Colonic mucosa (tissue), 4 donors: Measurements from ENCODE around the gene EDC3. TPM values are rescaled to one million over a fixed set of nuclear protein-coding genes. Genes with fewer than 3 reads are reported as not detected.

Experiments
- DNase-seq: peaks from one replicate; pipeline ENCODE4 v3.0.0-alpha.2; 2020
- H3K27ac ChIP-seq: fragments of 200-600 bp; one replicate; pipeline ENCODE4 v1.8.0; 2021
- H3K27me3 ChIP-seq: fragments of 200-600 bp; one replicate; pipeline ENCODE4 v1.8.0; 2021
- H3K36me3 ChIP-seq: fragments of 200-600 bp; one replicate; pipeline ENCODE4 v1.8.0; 2021
- H3K4me1 ChIP-seq: fragments of 200-600 bp; one replicate; pipeline ENCODE4 v1.8.0; 2021; ENCODE audit warnings: mild to moderate bottlenecking
- H3K4me3 ChIP-seq: fragments of 200-600 bp; one replicate; pipeline ENCODE4 v1.8.0; 2021
- H3K9ac ChIP-seq, 2 donors: one replicate each; pipeline ENCODE4 v1.7.0; 2013; ENCODE audit warnings: control low read depth in 2 of 2, low read depth in 2 of 2, low read length in 2 of 2
- H3K9me3 ChIP-seq: fragments of 200-600 bp; one replicate; pipeline ENCODE4 v1.8.0; 2021
- intact Hi-C: fragments of 100-400 bp; cut with DNase I; formaldehyde crosslinking; loops from one replicate; pipeline ENCODE4 v1.14.1; 2022
- total RNA-seq, 2 donors: library from RNA; stranded (reverse); fragmentation: NEBNext Ultra II Directional in 1 of 2; extraction: Animal tissue kit (Norgen Biotek cat#: 25700) in 1 of 2; gene quantifications; one replicate each; pipeline ENCODE4 v1.2.1, GENCODE V29; 2021
- TF ChIP-seq, protein P1 (sequence below): fragments of 200-600 bp; IDR thresholded peaks from one replicate; pipeline ENCODE4 v1.8.0; 2022; ENCODE audit warnings: antibody characterized with exemption, mild to moderate bottlenecking
- donor health status: healthy.
- donor health status: DM: no; HTN: no; CAD: no.
- donor health status: DM: no; HTN: no; CAD: no.

Gene EDC3
- total RNA-seq, 2 donors from 2014 or later, result 21.3 to 32.7 TPM

DNA sequence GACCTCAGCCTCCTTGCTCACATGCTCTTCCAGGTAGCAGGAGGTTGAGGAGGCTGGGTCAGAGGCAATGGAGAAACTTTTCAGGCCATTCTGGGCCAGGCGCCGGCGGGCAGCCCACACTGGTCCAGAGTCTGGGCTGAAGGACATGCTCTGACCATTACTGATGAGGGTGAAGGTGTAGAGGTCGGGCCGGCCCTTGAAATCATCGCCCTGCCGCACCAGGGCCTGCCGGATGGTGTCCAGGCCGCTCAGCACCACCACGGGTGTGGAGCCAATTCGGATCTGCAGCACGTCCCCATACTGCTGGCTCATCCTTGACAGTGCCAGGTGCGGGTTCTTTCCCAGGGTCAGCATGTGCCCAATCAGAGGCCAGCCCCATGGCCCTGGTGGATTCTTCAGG lies 26.8 kb upstream of the EDC3 start:
- H3K9ac ChIP-seq, result no peak overlapping the region

DNA sequence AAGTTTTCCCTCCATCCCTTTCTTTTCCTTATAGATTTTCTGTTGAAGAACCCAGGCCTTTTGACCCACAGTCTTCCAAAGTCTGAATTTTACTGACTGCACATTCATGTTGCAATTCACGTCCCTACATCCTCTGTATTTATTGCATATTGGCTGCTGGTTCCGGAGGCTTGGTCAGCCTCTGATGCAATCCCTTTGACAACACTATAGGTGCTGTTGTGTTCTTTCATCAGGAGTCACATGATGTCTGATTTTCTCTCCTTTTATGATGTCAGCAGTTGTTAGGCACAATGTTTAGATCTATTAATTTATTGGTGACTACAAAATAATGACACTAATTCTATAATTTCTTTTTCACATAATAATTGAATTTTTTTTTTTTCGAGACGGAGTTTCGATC lies 20.8 kb upstream of the EDC3 start:
- DNase-seq, result no peak

More for the DNA sequence above, 26.8 kb upstream of the EDC3 start:
- Histone ChIP-seq H3K27ac (no peak overlapping the region), H3K27me3 (peaks cover 6% of the 10 kb centered on the region), H3K36me3 (no peaks in the 10 kb centered on the region), H3K9me3 (no peaks in the 10 kb centered on the region), H3K4me1 (peaks cover 8% of the 10 kb centered on the region), H3K4me3 (no peak overlapping the region)
- TF ChIP-seq, protein P1, sequence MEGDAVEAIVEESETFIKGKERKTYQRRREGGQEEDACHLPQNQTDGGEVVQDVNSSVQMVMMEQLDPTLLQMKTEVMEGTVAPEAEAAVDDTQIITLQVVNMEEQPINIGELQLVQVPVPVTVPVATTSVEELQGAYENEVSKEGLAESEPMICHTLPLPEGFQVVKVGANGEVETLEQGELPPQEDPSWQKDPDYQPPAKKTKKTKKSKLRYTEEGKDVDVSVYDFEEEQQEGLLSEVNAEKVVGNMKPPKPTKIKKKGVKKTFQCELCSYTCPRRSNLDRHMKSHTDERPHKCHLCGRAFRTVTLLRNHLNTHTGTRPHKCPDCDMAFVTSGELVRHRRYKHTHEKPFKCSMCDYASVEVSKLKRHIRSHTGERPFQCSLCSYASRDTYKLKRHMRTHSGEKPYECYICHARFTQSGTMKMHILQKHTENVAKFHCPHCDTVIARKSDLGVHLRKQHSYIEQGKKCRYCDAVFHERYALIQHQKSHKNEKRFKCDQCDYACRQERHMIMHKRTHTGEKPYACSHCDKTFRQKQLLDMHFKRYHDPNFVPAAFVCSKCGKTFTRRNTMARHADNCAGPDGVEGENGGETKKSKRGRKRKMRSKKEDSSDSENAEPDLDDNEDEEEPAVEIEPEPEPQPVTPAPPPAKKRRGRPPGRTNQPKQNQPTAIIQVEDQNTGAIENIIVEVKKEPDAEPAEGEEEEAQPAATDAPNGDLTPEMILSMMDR, result no peak
- DNase-seq, result no peak
- intact Hi-C loops, result no loop called here

DNA sequence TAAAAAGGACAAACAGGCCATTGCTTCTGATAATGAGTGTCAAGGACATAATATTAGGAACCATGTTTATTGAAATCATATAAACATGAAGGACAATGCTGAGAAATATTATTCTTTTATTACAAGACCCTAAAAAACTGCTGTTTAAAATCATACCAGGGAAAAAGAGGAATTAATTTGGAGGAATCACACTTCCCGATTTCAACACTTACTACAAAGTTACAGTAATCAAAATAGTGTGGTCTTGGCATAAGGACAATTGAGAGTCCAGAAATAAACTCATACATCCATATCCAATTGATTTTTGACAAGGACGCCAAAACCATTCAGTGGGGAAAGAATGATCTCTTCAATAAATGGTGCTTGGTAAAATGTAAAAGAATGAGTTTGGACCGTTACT lies 16.5 kb upstream of the EDC3 start:
- Histone ChIP-seq H3K4me1 (no peaks in the 10 kb centered on the region), H3K27ac (no peak overlapping the region), H3K4me3 (no peak overlapping the region), H3K9me3 (no peaks in the 10 kb centered on the region), H3K36me3 (no peaks in the 10 kb centered on the region), H3K27me3 (no peaks in the 10 kb centered on the region), H3K9ac (no peak overlapping the region)
- intact Hi-C loops, result no loop called here
- DNase-seq, result no peak
- TF ChIP-seq, protein P1, result no peak

More for the DNA sequence above, 20.8 kb upstream of the EDC3 start:
- no peaks in the 10 kb centered on the region for H3K36me3 ChIP-seq
- no peaks in the 10 kb centered on the region for H3K9me3 ChIP-seq
- H3K4me1 ChIP-seq, result no peaks in the 10 kb centered on the region
- no peak overlapping the region for H3K4me3 ChIP-seq
- no peak overlapping the region for H3K27ac ChIP-seq
- intact Hi-C loops, result no loop called here
- no peak overlapping the region for H3K9ac ChIP-seq
- TF ChIP-seq, protein P1, result no peak
- no peaks in the 10 kb centered on the region for H3K27me3 ChIP-seq

DNA sequence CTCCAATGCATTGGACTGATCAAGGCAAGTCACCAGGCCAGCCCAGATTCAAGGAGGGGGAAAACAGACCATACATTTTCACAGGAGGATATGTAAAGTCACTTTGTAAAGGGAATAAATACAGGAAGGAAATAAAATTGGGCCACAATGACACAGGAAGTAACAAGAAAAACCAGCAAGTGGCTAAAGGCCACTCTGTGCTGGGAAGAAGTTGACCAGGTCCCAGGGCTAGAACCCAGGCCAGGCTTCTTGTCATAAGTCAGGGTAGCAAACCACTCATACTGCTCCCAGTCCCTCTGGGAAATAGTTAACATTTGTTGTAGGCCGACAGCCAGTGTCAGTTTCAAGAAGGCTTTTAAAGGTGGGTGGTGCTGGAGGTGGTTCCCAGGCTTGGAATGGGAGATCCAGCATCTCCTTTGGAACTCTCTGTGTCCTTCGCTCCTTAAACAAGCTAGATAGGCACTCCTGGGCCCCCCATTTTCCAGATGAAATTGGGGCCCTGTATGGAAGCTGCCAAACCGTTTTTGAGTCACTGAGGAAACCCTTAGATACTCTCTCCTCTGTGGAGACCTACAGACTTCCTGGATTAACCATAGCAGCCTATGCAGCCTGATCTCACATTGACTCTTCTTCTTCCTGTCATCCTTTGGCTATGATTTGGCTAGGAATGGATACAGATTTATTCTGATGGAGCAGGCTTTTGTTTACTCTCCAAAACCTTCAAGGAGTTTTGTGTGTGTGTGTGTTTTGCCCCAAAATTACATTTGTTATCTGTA lies 14.7 kb upstream of the EDC3 start:
- Histone ChIP-seq H3K4me3 (no peak overlapping the region), H3K9ac (no peak overlapping the region), H3K36me3 (no peaks in the 10 kb centered on the region), H3K27ac (no peak overlapping the region), H3K27me3 (no peaks in the 10 kb centered on the region), H3K4me1 (no peaks in the 10 kb centered on the region), H3K9me3 (no peaks in the 10 kb centered on the region)
- no peak for DNase-seq
- intact Hi-C loops, result no loop called here
- TF ChIP-seq, protein P1, result no peak

DNA sequence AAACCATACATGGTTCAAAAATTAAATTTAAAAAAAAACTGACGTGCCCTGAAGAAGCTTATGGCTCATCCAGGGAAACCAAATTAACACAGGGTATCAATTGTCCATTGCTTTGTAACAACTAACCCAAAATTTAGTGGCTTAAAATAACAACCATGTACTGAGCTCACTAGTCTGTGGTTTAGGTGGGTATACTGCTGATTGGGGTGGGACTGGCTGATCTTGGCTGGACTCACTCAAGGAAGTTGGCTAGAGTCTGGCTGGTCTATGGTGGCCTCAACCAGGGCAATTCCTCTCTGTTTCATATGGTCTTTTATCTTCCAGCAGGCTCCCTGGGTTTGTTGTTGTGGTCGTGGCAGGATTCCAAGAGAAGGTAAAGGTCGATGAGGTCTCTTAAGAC lies 14.1 kb upstream of the EDC3 start:
- H3K9ac ChIP-seq, result no peak overlapping the region
- TF ChIP-seq, protein P1, result no peak
- no peak overlapping the region for H3K27ac ChIP-seq
- H3K27me3 ChIP-seq, result no peaks in the 10 kb centered on the region
- DNase-seq, result no peak
- H3K9me3 ChIP-seq, result no peaks in the 10 kb centered on the region
- no peaks in the 10 kb centered on the region for H3K36me3 ChIP-seq
- H3K4me1 ChIP-seq, result no peaks in the 10 kb centered on the region
- H3K4me3 ChIP-seq, result no peak overlapping the region
- intact Hi-C loops, result no loop called here
